Activated naive CD4-positive, alpha-beta T cell treated with anti-CD3 and anti-CD28 coated beads, Interleukin-2, amount 10 ng/mL, durations not matched to agents 7 days and 5 days (primary cell): ENCODE measurements around the gene CACUL1.
"Not testable (repeated sequence)": the region's sequence is repeated elsewhere in the genome, so short reads cannot be mapped to it uniquely, and the experiment has no call there.

Experiments used
- CTCF ChIA-PET: fragments of 350-600 bp; sonication (Branson Sonifier 250); formaldehyde crosslinking; loops from one replicate; lab custom pipeline; 2021; ENCODE audit warnings: antibody characterized with exemption; lab: Charles Lee
- DNase-seq: peaks from one replicate; pipeline ENCODE4 v3.0.0-alpha.2; 2020
- H3K27ac Mint-ChIP-seq: one replicate; pipeline ENCODE4 v1.8.0; 2021; ENCODE audit warnings: mild to moderate bottlenecking, moderate library complexity, mixed read lengths
- H3K27me3 Mint-ChIP-seq: one replicate; pipeline ENCODE4 v1.8.0; 2021; ENCODE audit warnings: mild to moderate bottlenecking, mixed read lengths
- H3K36me3 Mint-ChIP-seq: one replicate; pipeline ENCODE4 v1.8.0; 2021; ENCODE audit warnings: mixed read lengths
- H3K4me1 Mint-ChIP-seq: one replicate; pipeline ENCODE4 v1.8.0; 2021; ENCODE audit warnings: mixed read lengths
- H3K4me3 Mint-ChIP-seq: one replicate; pipeline ENCODE4 v1.8.0; 2021; ENCODE audit warnings: mild to moderate bottlenecking, moderate library complexity, mixed read lengths
- H3K9me3 Mint-ChIP-seq: one replicate; pipeline ENCODE4 v1.8.0; 2021; ENCODE audit warnings: mixed read lengths

Gene CACUL1

GRCh38 chr10:118754556-118755423, at the start of gene CACUL1:
CACUL1 (minus strand) TSS chr10:118754970; CDS start chr10:118754762, 208 bp downstream.
- Mint-ChIP-seq H3K4me1 (peaks cover 29% of the 10 kb centered on the region), H3K36me3 (peaks cover 10% of the 10 kb centered on the region), H3K4me3 (peak within 1 kb of the TSS; percentile 93), H3K27ac (peak within 1 kb of the TSS; percentile 89), H3K27me3 (peaks cover 19% of the 10 kb centered on the region), H3K9me3 (no peaks in the 10 kb centered on the region)
- peak; percentile 100 for DNase-seq
- CTCF ChIA-PET: interaction anchor here (1.2 to 1.8 kb wide), 3 partner anchors 14 to 24 kb away, joined by 4 to 5 read pairs (median 4); no protein-coding TSS in a partner anchor

DNA sequence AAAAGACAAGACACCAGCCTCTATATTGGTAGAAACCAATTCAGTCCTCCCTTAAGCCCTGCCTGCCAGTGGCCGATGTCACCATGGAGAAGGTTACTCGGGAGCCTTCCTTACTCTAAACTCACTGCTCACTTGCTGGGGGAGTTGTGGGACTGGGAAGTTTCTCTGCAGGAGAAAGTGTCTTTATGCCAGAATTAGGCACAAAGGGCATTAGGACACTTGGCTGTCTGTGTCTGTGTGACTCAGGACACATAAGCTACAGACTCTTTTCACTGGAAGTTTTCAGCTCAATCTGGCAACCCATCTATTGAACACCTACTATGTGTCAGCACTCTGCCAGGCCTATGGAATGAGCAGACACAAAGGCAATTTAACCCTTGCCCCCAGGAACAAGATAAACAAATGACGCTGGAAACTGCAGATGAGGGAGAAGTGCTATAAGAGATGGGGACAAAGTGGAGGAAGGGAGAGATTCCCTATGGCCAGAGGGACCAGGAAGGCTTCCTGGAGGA, 49.5 kb upstream of the CACUL1 start:
- Mint-ChIP-seq H3K36me3 (no peaks in the 10 kb centered on the region), H3K27ac (no peak overlapping the region), H3K4me3 (no peak overlapping the region), H3K27me3 (peaks cover 15% of the 10 kb centered on the region), H3K9me3 (no peaks in the 10 kb centered on the region), H3K4me1 (no peaks in the 10 kb centered on the region)
- no peak for DNase-seq
- CTCF ChIA-PET: no interaction called here

DNA sequence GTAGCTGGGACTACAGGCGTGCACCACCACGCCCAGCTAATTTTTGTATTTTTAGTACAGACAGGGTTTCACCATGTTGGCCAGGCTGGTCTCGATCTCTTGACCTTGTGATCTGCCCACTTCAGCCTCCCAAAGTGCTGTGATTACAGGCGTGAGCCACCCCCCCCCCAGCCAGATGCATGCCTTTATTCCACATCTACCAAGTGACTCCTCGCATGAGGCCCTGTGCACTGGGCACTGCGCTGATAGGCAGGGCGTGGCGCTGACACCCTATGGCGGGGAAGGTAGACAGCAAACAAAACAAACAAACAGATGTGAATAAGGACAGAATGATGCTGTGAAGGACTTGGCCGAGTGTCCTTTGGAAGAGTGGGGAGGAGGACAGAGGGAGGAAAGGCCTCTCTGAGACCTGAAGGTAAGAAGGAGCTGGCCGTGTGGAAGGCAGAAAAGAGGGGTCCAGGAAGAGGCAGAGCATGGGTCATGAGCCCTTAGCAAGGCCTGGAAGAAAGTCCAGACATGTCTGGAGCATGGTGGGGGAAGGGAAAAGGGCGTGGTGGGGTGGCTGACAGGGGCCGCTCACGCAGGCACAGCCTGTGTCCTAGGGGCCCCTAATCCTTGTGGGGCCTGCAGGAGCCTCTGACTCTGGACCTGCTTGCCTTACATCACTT, 47.5 kb upstream of the CACUL1 start:
- no peak for DNase-seq
- no peaks in the 10 kb centered on the region for H3K9me3 Mint-ChIP-seq
- no peak overlapping the region for H3K27ac Mint-ChIP-seq
- peaks cover 19% of the 10 kb centered on the region for H3K27me3 Mint-ChIP-seq
- CTCF ChIA-PET: no interaction called here
- H3K4me3 Mint-ChIP-seq: no peak overlapping the region
- H3K36me3 Mint-ChIP-seq: no peaks in the 10 kb centered on the region
- no peaks in the 10 kb centered on the region for H3K4me1 Mint-ChIP-seq

GRCh38 chr10:118800920-118801319, 46.1 kb upstream of the CACUL1 start:
- H3K4me1 Mint-ChIP-seq: no peaks in the 10 kb centered on the region
- CTCF ChIA-PET: no interaction called here
- H3K9me3 Mint-ChIP-seq: no peaks in the 10 kb centered on the region
- peak; percentile 25 for DNase-seq
- no peak overlapping the region for H3K4me3 Mint-ChIP-seq
- peaks cover 19% of the 10 kb centered on the region for H3K27me3 Mint-ChIP-seq
- no peak overlapping the region for H3K27ac Mint-ChIP-seq
- H3K36me3 Mint-ChIP-seq: no peaks in the 10 kb centered on the region

GRCh38 chr10:118799777-118800176, 45.0 kb upstream of the CACUL1 start:
- Mint-ChIP-seq H3K9me3 (no peaks in the 10 kb centered on the region), H3K27me3 (peaks cover 19% of the 10 kb centered on the region), H3K36me3 (no peaks in the 10 kb centered on the region), H3K27ac (no peak overlapping the region), H3K4me3 (no peak overlapping the region), H3K4me1 (no peaks in the 10 kb centered on the region)
- no peak for DNase-seq
- CTCF ChIA-PET: no interaction called here

DNA sequence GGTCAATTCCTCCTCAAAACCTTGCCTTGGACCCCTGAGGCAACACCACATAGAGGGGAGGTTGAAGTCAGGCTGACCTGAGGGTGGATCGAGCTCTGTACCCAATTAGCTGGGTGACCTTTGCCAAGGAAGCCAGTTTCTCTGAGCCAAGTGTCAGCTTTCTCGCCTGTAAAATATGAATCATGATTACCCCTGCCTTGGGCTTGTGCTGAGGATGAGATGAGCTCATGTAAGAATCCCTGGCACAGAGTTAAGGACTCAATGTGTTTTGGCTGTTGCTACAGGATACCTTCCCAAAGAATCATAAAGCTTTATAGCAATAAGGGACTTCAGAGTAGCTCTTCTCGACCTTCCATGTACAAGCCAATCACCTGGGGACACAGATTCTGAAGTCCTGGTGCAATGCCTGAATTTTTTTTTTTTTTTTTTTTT, 43.5 kb upstream of the CACUL1 start:
- Mint-ChIP-seq H3K27me3 (peaks cover 19% of the 10 kb centered on the region), H3K4me3 (no peak overlapping the region), H3K27ac (no peak overlapping the region), H3K9me3 (no peaks in the 10 kb centered on the region), H3K4me1 (no peaks in the 10 kb centered on the region), H3K36me3 (no peaks in the 10 kb centered on the region)
- CTCF ChIA-PET: no interaction called here
- no peak for DNase-seq

GRCh38 chr10:118794971-118795370, 40.2 kb upstream of the CACUL1 start:
- DNase-seq, H3K4me3 Mint-ChIP-seq, CTCF ChIA-PET, H3K4me1 Mint-ChIP-seq, H3K27ac Mint-ChIP-seq, H3K36me3 Mint-ChIP-seq, H3K27me3 Mint-ChIP-seq, H3K9me3 Mint-ChIP-seq: not testable (repeated sequence)

- Mint-ChIP-seq H3K4me3 (no peak overlapping the region), H3K36me3 (no peaks in the 10 kb centered on the region), H3K9me3 (no peaks in the 10 kb centered on the region), H3K4me1 (no peaks in the 10 kb centered on the region), H3K27ac (no peak overlapping the region), H3K27me3 (peaks cover 1% of the 10 kb centered on the region)
- CTCF ChIA-PET: no interaction called here
- DNase-seq: no peak
Observed at GRCh38 chr10:118793545-118793944, 38.8 kb upstream of the CACUL1 start.

- Mint-ChIP-seq H3K4me1 (no peaks in the 10 kb centered on the region), H3K27ac (no peak overlapping the region), H3K27me3 (peaks cover under 1% of the 10 kb centered on the region), H3K36me3 (no peaks in the 10 kb centered on the region), H3K4me3 (no peak overlapping the region), H3K9me3 (no peaks in the 10 kb centered on the region)
- no peak for DNase-seq
- CTCF ChIA-PET: interaction anchor here (0.6 kb wide), 1 partner anchor 21 kb away, joined by 3 read pairs; no protein-coding TSS in a partner anchor
Observed at GRCh38 chr10:118792526-118792925, 37.8 kb upstream of the CACUL1 start.

DNA sequence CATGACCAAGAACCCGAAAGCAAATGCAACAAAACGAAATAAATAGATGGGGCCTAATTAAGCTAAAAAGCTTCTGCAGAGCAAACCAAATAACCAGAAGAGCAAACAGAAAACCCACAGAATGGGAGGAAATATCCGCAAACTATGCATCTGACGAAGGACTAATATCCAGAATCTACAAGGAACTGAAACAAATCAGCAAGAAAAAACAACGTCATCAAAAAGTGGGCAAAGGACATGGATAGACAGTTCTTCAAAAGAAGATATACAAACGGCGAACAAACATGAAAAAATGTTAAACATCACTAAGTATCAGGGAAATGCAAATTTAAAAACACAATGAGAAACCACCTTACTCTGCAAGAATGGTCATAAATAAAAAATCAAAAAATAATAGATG, 35.3 kb upstream of the CACUL1 start:
- CTCF ChIA-PET: no interaction called here
- Mint-ChIP-seq H3K9me3 (no peaks in the 10 kb centered on the region), H3K27me3 (peaks cover 19% of the 10 kb centered on the region), H3K36me3 (no peaks in the 10 kb centered on the region), H3K4me1 (no peaks in the 10 kb centered on the region), H3K4me3 (no peak overlapping the region), H3K27ac (no peak overlapping the region)
- no peak for DNase-seq

GRCh38 chr10:118785551-118785950, 30.8 kb upstream of the CACUL1 start:
- H3K4me3 Mint-ChIP-seq: no peak overlapping the region
- DNase-seq: no peak
- H3K27me3 Mint-ChIP-seq: peaks cover 19% of the 10 kb centered on the region
- no peaks in the 10 kb centered on the region for H3K4me1 Mint-ChIP-seq
- CTCF ChIA-PET: no interaction called here
- H3K36me3 Mint-ChIP-seq: no peaks in the 10 kb centered on the region
- no peak overlapping the region for H3K27ac Mint-ChIP-seq
- H3K9me3 Mint-ChIP-seq: no peaks in the 10 kb centered on the region

- Mint-ChIP-seq H3K4me1 (no peaks in the 10 kb centered on the region), H3K27ac (no peak overlapping the region), H3K27me3 (peaks cover 21% of the 10 kb centered on the region), H3K4me3 (no peak overlapping the region), H3K36me3 (no peaks in the 10 kb centered on the region), H3K9me3 (peaks cover under 1% of the 10 kb centered on the region)
- CTCF ChIA-PET: interaction anchor here (0.7 kb wide), 1 partner anchor 360 kb away, joined by 3 read pairs; no protein-coding TSS in a partner anchor
- no peak for DNase-seq
Observed at GRCh38 chr10:118783776-118784545, 29.2 kb upstream of the CACUL1 start.

GRCh38 chr10:118782916-118783465, 28.2 kb upstream of the CACUL1 start:
- H3K27me3 Mint-ChIP-seq: peaks cover 23% of the 10 kb centered on the region
- CTCF ChIA-PET, DNase-seq, H3K9me3 Mint-ChIP-seq, H3K4me3 Mint-ChIP-seq, H3K4me1 Mint-ChIP-seq, H3K36me3 Mint-ChIP-seq, H3K27ac Mint-ChIP-seq: not testable (repeated sequence)

DNA sequence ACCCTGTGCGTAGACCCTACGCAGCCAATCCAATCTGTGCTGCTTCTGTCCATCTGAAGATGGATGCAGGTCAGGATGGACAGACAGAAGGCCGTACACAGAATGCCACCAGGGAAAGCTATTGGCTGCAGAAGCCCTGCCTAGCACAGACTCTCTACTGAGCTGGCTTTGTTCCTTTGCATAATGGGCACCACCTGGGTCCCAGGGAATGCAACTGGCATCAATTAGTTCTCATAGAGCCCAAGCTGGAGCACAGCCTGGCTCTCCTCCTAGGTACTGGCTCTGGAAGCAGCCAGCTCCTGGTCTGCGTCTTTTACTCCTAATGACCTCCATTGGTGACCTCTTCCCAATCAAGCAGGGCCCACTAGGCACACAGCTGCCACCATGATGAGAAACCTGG, 26.8 kb upstream of the CACUL1 start:
- Mint-ChIP-seq H3K27me3 (peaks cover 12% of the 10 kb centered on the region), H3K4me3 (no peak overlapping the region), H3K9me3 (peaks cover 14% of the 10 kb centered on the region), H3K36me3 (no peaks in the 10 kb centered on the region), H3K4me1 (peaks cover 1% of the 10 kb centered on the region), H3K27ac (no peak overlapping the region)
- CTCF ChIA-PET: interaction anchor here (1.3 kb wide), 1 partner anchor 47 kb away, joined by 3 read pairs; no protein-coding TSS in a partner anchor
- no peak for DNase-seq
